Esophagus muscularis mucosa (tissue), 3 donors: Measurements from ENCODE around the gene PRELID1.

Source experiments
- CTCF ChIP-seq, 3 experiments: fragments of 200-600 bp in 2 of 3; fragments of 450-650 bp in 1 of 3; sonication (generic) in 2 of 3; IDR thresholded peaks; one replicate each; pipeline ENCODE4 v1.5.1; 2017 to 2019; ENCODE audit warnings: antibody characterized with exemption in 3 of 3, mild to moderate bottlenecking in 2 of 3, moderate library complexity in 1 of 3
- POLR2A ChIP-seq: fragments of 450-650 bp; IDR thresholded peaks from one replicate; pipeline ENCODE4 v1.6.1; 2017; ENCODE audit warnings: antibody characterized with exemption, moderate library complexity, mild to moderate bottlenecking, low read depth

- no peak for TF ChIP-seq CTCF (IDR thresholded peaks at IDR 0.05)
- TF ChIP-seq POLR2A: no peak
Observed at GRCh38 chr5:177327539-177328522, 24.2 kb downstream of the PRELID1 start.
